ENCODE data around the gene ORMDL2. TPM values are rescaled to one million over a fixed set of nuclear protein-coding genes. Genes with fewer than 3 reads are reported as not detected.

Gene ORMDL2
- polyA plus RNA-seq, 4 donors = 27.1 to 50.4 (median 33.3) TPM

DNA sequence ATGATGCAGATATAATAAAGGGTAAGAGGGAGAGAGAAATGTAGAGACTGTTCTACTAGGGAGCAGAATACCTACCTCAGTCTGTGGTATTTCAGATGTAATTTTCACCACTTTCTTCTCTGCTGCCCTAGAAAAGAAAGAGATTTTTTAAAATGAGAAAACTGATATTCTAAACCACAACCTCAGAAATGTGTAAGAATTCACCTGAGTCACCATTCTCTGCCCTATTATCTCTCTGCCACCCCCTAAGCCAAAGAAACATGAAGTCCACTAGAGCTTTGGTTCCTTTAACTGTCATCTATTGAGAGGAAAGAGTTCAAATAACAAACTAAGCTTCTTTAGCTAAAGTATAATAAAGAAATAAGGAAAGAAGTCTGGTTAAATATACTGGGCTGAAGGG, 21.9 kb upstream of the ORMDL2 start:
- Histone ChIP-seq H3K4me3 (ENCODE audit: low read depth in 1 of 3, low read length in 3 of 3) (no peak overlapping the region), H3K27ac (ENCODE audit: low read depth in 1 of 3, low read length in 2 of 3) (no peak overlapping the region), H3K9me3 (ENCODE audit: control insufficient read depth in 2 of 2, insufficient read depth in 1 of 2, low read depth in 1 of 2, low read length in 1 of 2) (no peaks in the 10 kb centered on the region), H3K36me3 (ENCODE audit: control insufficient read depth in 3 of 3, insufficient read depth in 2 of 3, low read depth in 1 of 3, low read length in 3 of 3) (peaks cover 6 to 37% (median 23%) of the 10 kb centered on the region in 3 donors), H3K4me1 (ENCODE audit: control insufficient read depth in 3 of 3, insufficient read depth in 2 of 3, low read depth in 1 of 3, low read length in 2 of 3) (peaks cover 0 to 4% (median 0%) of the 10 kb centered on the region in 3 donors), H3K27me3 (ENCODE audit: control insufficient read depth in 3 of 3, insufficient read depth in 3 of 3, low read length in 3 of 3) (no peaks in the 10 kb centered on the region)
- no peak for DNase-seq
- no peak for FAIRE-seq

DNA sequence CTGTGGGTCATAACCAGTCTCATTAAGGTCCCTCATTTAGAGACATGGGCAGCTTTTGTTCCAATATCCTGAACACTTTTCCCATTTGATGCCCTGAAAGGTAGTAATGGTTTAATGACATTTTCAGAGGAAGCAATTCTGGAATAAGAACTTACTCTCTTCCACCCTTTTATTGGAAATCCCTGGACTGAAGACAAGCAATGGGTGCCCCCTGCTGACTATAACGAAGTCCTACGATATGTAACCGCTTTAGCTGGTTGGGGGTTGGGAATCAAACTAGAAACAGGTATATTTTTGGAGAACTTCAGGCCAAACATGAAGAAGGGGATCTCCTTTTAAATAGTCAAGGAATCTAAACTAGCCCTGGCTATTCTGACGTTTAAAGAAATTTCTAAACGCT, 20.8 kb upstream of the ORMDL2 start:
- H3K9me3 ChIP-seq (ENCODE audit: control insufficient read depth in 2 of 2, insufficient read depth in 1 of 2, low read depth in 1 of 2, low read length in 1 of 2) = no peaks in the 10 kb centered on the region
- H3K36me3 ChIP-seq (ENCODE audit: control insufficient read depth in 3 of 3, insufficient read depth in 2 of 3, low read depth in 1 of 3, low read length in 3 of 3) = peaks cover 9 to 39% (median 23%) of the 10 kb centered on the region in 3 donors
- 58 to 67% (median 65%) methylated on average over 5 of the region's 5 CpGs for WGBS, 3 donors
- peak; percentile 31 to 61 for DNase-seq
- no peak for FAIRE-seq
- no peaks in the 10 kb centered on the region for H3K27me3 ChIP-seq (ENCODE audit: control insufficient read depth in 3 of 3, insufficient read depth in 3 of 3, low read length in 3 of 3)
- no peak overlapping the region for H3K4me3 ChIP-seq (ENCODE audit: low read depth in 1 of 3, low read length in 3 of 3)
- H3K27ac ChIP-seq (ENCODE audit: low read depth in 1 of 3, low read length in 2 of 3) = no peak overlapping the region
- peaks cover 0 to 4% (median 0%) of the 10 kb centered on the region in 3 donors for H3K4me1 ChIP-seq (ENCODE audit: control insufficient read depth in 3 of 3, insufficient read depth in 2 of 3, low read depth in 1 of 3, low read length in 2 of 3)

DNA sequence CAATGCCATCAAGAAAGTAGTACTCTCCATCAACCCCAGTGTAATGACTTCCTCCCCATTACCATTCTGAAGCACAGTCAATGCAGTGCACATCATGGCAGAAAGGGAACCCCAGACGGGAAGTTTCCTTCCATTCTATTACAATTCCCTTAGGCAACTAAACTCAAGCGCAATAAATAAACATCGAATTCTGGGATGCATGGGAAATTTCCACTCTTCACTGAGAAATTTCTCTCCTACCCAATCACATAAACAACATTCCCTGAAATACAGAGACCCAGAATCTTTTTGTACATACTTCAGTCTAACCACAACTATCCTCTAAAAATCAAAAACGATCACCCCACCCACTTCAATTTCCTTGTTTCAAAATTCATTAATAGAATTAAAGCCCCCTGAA, 20.3 kb upstream of the ORMDL2 start:
- peaks cover 0 to 4% (median 0%) of the 10 kb centered on the region in 3 donors for H3K4me1 ChIP-seq (ENCODE audit: control insufficient read depth in 3 of 3, insufficient read depth in 2 of 3, low read depth in 1 of 3, low read length in 2 of 3)
- FAIRE-seq (no peak), DNase-seq (no peak)
- H3K27me3 ChIP-seq (ENCODE audit: control insufficient read depth in 3 of 3, insufficient read depth in 3 of 3, low read length in 3 of 3) = no peaks in the 10 kb centered on the region
- no peak overlapping the region for H3K4me3 ChIP-seq (ENCODE audit: low read depth in 1 of 3, low read length in 3 of 3)
- H3K36me3 ChIP-seq (ENCODE audit: control insufficient read depth in 3 of 3, insufficient read depth in 2 of 3, low read depth in 1 of 3, low read length in 3 of 3) = peaks cover 9 to 35% (median 23%) of the 10 kb centered on the region in 3 donors
- H3K27ac ChIP-seq (ENCODE audit: low read depth in 1 of 3, low read length in 2 of 3) = no peak overlapping the region
- 73 to 88% (median 79%) methylated on average over 4 of the region's 4 CpGs for WGBS, 3 donors
- H3K9me3 ChIP-seq (ENCODE audit: control insufficient read depth in 2 of 2, insufficient read depth in 1 of 2, low read depth in 1 of 2, low read length in 1 of 2) = no peaks in the 10 kb centered on the region

DNA sequence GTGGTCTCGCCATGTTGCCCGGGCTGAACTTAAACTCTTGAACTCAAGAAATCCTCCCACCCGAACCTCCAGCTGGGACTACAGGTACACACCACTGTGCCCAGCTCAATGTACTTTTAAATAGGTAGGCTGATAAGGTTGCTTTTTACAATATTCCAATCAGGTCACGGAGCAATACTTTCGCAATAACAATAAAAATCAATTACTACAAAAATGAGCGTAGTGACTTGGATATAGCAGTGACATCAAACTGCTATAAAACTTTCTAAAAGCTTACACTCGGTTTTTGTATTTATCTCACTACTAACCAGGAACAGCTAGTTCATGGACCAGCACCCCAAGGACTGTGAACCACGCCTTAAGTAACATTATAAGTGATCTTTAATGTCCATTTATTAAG, 10.9 kb upstream of the ORMDL2 start:
- Histone ChIP-seq H3K36me3 (ENCODE audit: control insufficient read depth in 3 of 3, insufficient read depth in 2 of 3, low read depth in 1 of 3, low read length in 3 of 3) (peaks cover 3 to 51% (median 3%) of the 10 kb centered on the region in 3 donors), H3K27ac (ENCODE audit: low read depth in 1 of 3, low read length in 2 of 3) (no peak overlapping the region), H3K9me3 (ENCODE audit: control insufficient read depth in 2 of 2, insufficient read depth in 1 of 2, low read depth in 1 of 2, low read length in 1 of 2) (no peaks in the 10 kb centered on the region), H3K4me1 (ENCODE audit: control insufficient read depth in 3 of 3, insufficient read depth in 2 of 3, low read depth in 1 of 3, low read length in 2 of 3) (no peaks in the 10 kb centered on the region), H3K27me3 (ENCODE audit: control insufficient read depth in 3 of 3, insufficient read depth in 3 of 3, low read length in 3 of 3) (no peaks in the 10 kb centered on the region), H3K4me3 (ENCODE audit: low read depth in 1 of 3, low read length in 3 of 3) (no peak overlapping the region)
- WGBS, 3 donors = 49 to 80% (median 59%) methylated on average over 8 of the region's 8 CpGs
- no peak for FAIRE-seq
- DNase-seq = peak in 1 of 2 donors; percentile 52

DNA sequence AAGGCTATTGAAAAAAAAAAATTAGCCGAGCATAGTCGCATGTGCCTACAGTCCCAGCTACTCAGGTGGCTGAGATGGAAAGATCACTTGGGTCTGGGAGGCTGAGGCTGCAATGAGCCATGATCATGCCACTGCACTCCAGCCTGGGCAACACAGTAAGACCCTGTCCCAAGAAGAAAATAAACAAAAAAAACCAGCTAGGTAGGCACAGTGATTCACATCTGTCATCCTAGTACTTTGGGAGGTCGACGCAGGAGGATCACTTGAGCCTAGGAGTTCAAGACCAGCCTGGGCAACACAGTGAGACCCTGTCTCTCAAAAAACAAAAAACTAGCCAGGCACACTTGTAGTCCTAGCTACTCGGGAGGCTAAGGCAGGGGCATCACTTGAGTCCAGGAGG, 8.6 kb upstream of the ORMDL2 start:
- no peak overlapping the region for H3K27ac ChIP-seq (ENCODE audit: low read depth in 1 of 3, low read length in 2 of 3)
- WGBS, 3 donors = 84 to 88% (median 86%) methylated on average over 5 of the region's 5 CpGs
- DNase-seq = no peak

DNA sequence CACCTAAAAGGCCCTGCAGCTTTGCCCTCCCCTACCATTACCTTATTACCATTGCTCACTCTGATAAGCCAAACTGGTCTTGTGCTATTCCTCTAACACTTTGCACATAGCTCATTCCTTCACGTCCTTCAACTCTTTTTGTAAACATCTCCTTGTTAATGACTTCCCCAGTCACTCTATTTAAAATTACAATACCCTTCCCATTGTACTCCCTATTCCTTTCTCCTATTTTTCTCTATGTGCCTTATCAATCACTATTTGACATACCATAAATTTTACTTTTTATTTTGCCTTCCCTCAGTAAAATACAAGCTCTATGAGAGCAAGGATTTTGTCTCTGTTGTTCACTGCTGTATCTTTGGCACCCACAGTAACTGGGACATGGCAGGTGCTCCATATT, 5.8 kb upstream of the ORMDL2 start:
- no peaks in the 10 kb centered on the region for H3K9me3 ChIP-seq (ENCODE audit: control insufficient read depth in 2 of 2, insufficient read depth in 1 of 2, low read depth in 1 of 2, low read length in 1 of 2)
- DNase-seq = no peak
- H3K4me1 ChIP-seq (ENCODE audit: control insufficient read depth in 3 of 3, insufficient read depth in 2 of 3, low read depth in 1 of 3, low read length in 2 of 3) = peaks cover 0 to 11% (median 3%) of the 10 kb centered on the region in 3 donors
- no peak overlapping the region for H3K4me3 ChIP-seq (ENCODE audit: low read depth in 1 of 3, low read length in 3 of 3)
- FAIRE-seq = no peak
- 28 to 39% (median 32%) methylated on average over 1 of the region's 1 CpG for WGBS, 3 donors
- H3K27me3 ChIP-seq (ENCODE audit: control insufficient read depth in 3 of 3, insufficient read depth in 3 of 3, low read length in 3 of 3) = no peaks in the 10 kb centered on the region
- no peak overlapping the region for H3K27ac ChIP-seq (ENCODE audit: low read depth in 1 of 3, low read length in 2 of 3)
- peaks cover 3 to 47% (median 5%) of the 10 kb centered on the region in 3 donors for H3K36me3 ChIP-seq (ENCODE audit: control insufficient read depth in 3 of 3, insufficient read depth in 2 of 3, low read depth in 1 of 3, low read length in 3 of 3)

More for the DNA sequence above, 8.6 kb upstream of the ORMDL2 start:
- no peak overlapping the region for H3K4me3 ChIP-seq (ENCODE audit: low read depth in 1 of 3, low read length in 3 of 3)
- H3K9me3 ChIP-seq (ENCODE audit: control insufficient read depth in 2 of 2, insufficient read depth in 1 of 2, low read depth in 1 of 2, low read length in 1 of 2) = no peaks in the 10 kb centered on the region
- no peaks in the 10 kb centered on the region for H3K4me1 ChIP-seq (ENCODE audit: control insufficient read depth in 3 of 3, insufficient read depth in 2 of 3, low read depth in 1 of 3, low read length in 2 of 3)
- peaks cover 3 to 49% (median 5%) of the 10 kb centered on the region in 3 donors for H3K36me3 ChIP-seq (ENCODE audit: control insufficient read depth in 3 of 3, insufficient read depth in 2 of 3, low read depth in 1 of 3, low read length in 3 of 3)
- H3K27me3 ChIP-seq (ENCODE audit: control insufficient read depth in 3 of 3, insufficient read depth in 3 of 3, low read length in 3 of 3) = no peaks in the 10 kb centered on the region
- no peak for FAIRE-seq

DNA sequence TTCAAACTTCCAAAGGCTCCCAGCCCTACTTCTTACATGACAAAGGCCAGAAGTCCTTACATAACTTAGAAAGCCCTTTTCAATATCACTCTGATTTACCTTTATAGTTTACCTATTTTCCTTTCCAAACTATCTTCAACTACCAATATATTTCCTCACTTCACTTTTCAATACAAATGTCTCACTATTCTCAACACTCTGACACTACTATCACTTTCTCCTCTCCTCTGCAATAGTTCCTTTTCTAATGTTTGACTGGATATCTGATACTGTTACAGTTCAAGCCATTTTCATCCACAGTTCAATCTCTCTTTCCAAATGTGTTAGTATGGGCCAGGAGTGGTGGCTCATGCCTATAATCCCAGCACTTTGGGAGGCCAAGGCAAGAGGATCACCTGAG, 3.6 kb upstream of the ORMDL2 start:
- H3K9me3 ChIP-seq (ENCODE audit: control insufficient read depth in 2 of 2, insufficient read depth in 1 of 2, low read depth in 1 of 2, low read length in 1 of 2) = no peaks in the 10 kb centered on the region
- peaks cover 0 to 37% (median 4%) of the 10 kb centered on the region in 3 donors for H3K36me3 ChIP-seq (ENCODE audit: control insufficient read depth in 3 of 3, insufficient read depth in 2 of 3, low read depth in 1 of 3, low read length in 3 of 3)
- FAIRE-seq = no peak
- no peak overlapping the region for H3K27ac ChIP-seq (ENCODE audit: low read depth in 1 of 3, low read length in 2 of 3)
- H3K4me1 ChIP-seq (ENCODE audit: control insufficient read depth in 3 of 3, insufficient read depth in 2 of 3, low read depth in 1 of 3, low read length in 2 of 3) = peaks cover 0 to 17% (median 3%) of the 10 kb centered on the region in 3 donors
- no peaks in the 10 kb centered on the region for H3K27me3 ChIP-seq (ENCODE audit: control insufficient read depth in 3 of 3, insufficient read depth in 3 of 3, low read length in 3 of 3)
- no peak overlapping the region for H3K4me3 ChIP-seq (ENCODE audit: low read depth in 1 of 3, low read length in 3 of 3)
- DNase-seq = no peak

DNA sequence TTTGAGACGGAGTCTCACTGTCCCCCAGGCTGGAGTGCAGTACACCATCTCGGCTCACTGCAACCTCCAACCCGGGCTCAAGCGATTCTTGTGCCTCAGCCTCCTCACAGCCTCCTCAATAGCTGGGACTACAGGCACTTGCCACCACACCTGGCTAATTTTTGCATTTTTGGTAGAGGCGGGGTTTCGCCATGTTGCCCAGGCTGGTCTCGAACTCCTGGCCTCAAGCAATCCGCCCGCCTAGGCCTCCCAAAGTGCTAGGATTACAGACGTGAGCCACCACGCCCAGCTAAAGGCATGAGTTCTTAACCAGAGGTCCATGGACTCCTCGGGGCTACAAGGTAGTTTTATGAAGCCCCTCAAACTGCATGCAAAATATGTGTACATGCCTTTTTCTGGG, 2.4 kb upstream of the ORMDL2 start:
- Histone ChIP-seq H3K4me3 (ENCODE audit: low read depth in 1 of 3, low read length in 3 of 3) (no peak overlapping the region), H3K4me1 (ENCODE audit: control insufficient read depth in 3 of 3, insufficient read depth in 2 of 3, low read depth in 1 of 3, low read length in 2 of 3) (peaks cover 0 to 18% (median 3%) of the 10 kb centered on the region in 3 donors), H3K27ac (ENCODE audit: low read depth in 1 of 3, low read length in 2 of 3) (no peak overlapping the region), H3K36me3 (ENCODE audit: control insufficient read depth in 3 of 3, insufficient read depth in 2 of 3, low read depth in 1 of 3, low read length in 3 of 3) (peaks cover 2 to 36% (median 4%) of the 10 kb centered on the region in 3 donors), H3K27me3 (ENCODE audit: control insufficient read depth in 3 of 3, insufficient read depth in 3 of 3, low read length in 3 of 3) (no peaks in the 10 kb centered on the region), H3K9me3 (ENCODE audit: control insufficient read depth in 2 of 2, insufficient read depth in 1 of 2, low read depth in 1 of 2, low read length in 1 of 2) (no peaks in the 10 kb centered on the region)
- FAIRE-seq = no peak
- DNase-seq = no peak
- WGBS, 3 donors = 78 to 82% (median 81%) methylated on average over 12 of the region's 12 CpGs

DNA sequence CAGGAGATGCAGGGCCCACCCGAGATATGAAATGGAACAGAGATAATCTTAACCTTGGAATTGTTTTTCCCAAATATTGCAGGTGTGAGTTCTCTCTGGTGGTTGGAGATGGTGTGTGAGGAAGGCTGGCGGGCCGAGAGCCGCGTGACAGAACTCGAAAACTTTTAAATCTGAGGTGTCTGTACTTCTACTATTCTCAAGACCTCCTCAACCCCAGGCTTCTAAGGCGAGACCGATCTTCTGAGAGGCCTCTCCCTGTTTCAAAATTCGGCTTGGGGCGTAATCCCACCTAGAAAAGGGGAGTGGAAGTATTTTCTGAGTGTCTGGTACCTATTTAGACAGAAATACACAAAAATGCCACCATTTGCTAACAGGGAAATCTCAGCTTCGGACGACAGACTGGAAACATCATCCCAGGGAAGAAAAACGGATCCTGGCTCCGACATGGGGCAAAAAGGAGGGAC, 928 bp upstream of the ORMDL2 start:
- H3K36me3 ChIP-seq (ENCODE audit: control insufficient read depth in 3 of 3, insufficient read depth in 2 of 3, low read depth in 1 of 3, low read length in 3 of 3) = peaks cover 8 to 38% (median 9%) of the 10 kb centered on the region in 3 donors
- no peaks in the 10 kb centered on the region for H3K27me3 ChIP-seq (ENCODE audit: control insufficient read depth in 3 of 3, insufficient read depth in 3 of 3, low read length in 3 of 3)
- H3K27ac ChIP-seq (ENCODE audit: low read depth in 1 of 3, low read length in 2 of 3) = peak overlapping the region; percentile 68 to 91 (median 88)
- no peak for DNase-seq
- H3K9me3 ChIP-seq (ENCODE audit: control insufficient read depth in 2 of 2, insufficient read depth in 1 of 2, low read depth in 1 of 2, low read length in 1 of 2) = no peaks in the 10 kb centered on the region
- H3K4me1 ChIP-seq (ENCODE audit: control insufficient read depth in 3 of 3, insufficient read depth in 2 of 3, low read depth in 1 of 3, low read length in 2 of 3) = peaks cover 0 to 18% (median 3%) of the 10 kb centered on the region in 3 donors
- no peak for FAIRE-seq
- peak overlapping the region; percentile 73 to 93 (median 88) for H3K4me3 ChIP-seq (ENCODE audit: low read depth in 1 of 3, low read length in 3 of 3)
- 0 to 1% (median 0%) methylated on average over 14 of the region's 14 CpGs for WGBS, 3 donors

Data from small intestine (tissue), 7 donors.